Choroid plexus epithelial cell (primary cell): Measurements from ENCODE around the gene CEP95.

Source experiments
- DNase-seq: peaks from one replicate; pipeline ENCODE4 v3.0.0-alpha.2; 2010; ENCODE audit warnings: low read depth
- H3K4me3 ChIP-seq: 2 replicates; pipeline ENCODE4 v1.5.1; 2011; ENCODE audit warnings: low read depth, mild to moderate bottlenecking, control low read depth, low read length, moderate library complexity
- TF ChIP-seq, protein P1 (sequence below): conservative IDR thresholded peaks from 2 replicates; pipeline ENCODE4 v1.5.1; 2011; ENCODE audit warnings: low read depth, mild to moderate bottlenecking, control low read depth, inconsistent platforms, low read length, moderate library complexity

Gene CEP95

DNA sequence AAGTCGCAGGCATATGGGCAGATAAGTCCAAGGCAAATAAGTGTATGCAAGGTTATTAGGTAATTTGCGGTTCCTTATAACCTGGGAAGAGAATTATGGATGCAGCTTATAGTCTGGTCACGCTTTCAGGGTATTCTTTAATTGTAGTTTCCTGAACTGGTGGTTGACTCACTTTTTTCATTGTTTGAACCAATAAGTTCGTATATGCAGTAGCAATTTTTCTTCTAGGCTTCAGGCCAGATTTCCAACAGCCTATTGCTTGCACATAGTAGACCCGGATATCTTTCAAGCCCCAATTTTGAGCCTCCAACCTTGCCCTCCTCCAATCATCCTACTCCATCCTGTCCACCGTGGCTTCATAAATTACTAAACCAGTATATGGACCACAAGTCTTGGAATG is 12.8 kb downstream of the CEP95 start:
- H3K4me3 ChIP-seq = no peak overlapping the region
- TF ChIP-seq, protein P1, sequence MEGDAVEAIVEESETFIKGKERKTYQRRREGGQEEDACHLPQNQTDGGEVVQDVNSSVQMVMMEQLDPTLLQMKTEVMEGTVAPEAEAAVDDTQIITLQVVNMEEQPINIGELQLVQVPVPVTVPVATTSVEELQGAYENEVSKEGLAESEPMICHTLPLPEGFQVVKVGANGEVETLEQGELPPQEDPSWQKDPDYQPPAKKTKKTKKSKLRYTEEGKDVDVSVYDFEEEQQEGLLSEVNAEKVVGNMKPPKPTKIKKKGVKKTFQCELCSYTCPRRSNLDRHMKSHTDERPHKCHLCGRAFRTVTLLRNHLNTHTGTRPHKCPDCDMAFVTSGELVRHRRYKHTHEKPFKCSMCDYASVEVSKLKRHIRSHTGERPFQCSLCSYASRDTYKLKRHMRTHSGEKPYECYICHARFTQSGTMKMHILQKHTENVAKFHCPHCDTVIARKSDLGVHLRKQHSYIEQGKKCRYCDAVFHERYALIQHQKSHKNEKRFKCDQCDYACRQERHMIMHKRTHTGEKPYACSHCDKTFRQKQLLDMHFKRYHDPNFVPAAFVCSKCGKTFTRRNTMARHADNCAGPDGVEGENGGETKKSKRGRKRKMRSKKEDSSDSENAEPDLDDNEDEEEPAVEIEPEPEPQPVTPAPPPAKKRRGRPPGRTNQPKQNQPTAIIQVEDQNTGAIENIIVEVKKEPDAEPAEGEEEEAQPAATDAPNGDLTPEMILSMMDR = no peak
- DNase-seq = no peak

DNA sequence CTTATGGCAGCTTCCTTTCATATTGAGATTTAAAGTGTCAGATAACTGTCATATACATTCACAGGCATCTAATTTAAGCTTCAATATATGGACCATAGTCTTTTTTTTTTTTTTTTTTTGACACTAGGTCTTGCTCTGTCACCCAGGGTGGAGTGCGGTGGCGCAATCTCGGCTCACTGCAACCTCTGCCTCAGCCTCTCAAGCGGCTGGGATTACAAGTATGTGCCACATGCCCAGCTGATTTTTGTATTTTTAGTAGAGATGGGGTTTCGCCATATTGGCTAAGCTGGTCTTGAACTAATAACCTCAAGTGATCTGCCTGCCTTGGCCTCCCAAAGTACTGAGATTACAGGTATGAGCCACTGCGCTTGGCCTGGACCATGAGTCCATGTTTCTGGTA is 13.6 kb downstream of the CEP95 start:
- no peak overlapping the region for H3K4me3 ChIP-seq
- TF ChIP-seq, protein P1 = no peak
- no peak for DNase-seq

DNA sequence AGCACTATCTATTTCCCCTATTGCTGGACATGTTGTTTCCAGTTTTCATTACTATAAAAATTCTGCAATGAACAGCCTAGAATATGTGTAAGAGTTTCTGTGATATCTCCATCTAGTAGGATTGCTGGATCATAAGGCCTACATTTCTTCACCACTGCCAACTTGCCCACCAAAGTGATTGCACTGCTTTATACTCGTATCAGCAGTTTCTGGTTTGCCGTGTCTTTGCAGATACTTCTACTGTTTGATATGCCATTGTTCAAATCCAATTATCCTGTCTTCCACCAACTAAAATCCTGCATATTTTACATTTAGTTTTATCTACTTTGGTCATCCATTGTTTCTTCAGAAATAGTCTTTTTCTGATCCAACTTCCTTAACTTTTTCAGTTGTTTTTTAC is 21.1 kb downstream of the CEP95 start:
- H3K4me3 ChIP-seq = no peak overlapping the region
- TF ChIP-seq, protein P1 = no peak
- DNase-seq = no peak

DNA sequence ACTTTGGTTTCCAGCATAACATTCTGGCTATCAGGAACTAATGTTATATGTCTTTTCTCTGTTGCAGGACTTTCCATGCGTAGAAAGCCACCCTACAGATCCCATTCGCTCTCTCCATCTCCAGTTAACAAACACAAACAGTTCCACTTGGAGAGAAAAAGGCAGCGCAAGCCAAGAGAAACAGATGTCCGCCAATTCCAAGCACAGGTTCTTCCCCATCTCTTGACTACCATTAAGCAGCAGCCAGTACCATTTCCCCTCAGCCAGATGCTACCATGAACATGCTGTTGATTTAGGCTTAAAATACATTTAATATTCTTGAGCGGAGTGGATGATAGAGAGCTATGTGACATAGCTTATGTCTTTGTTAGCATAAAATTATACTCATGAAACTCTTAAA is 22.4 kb downstream of the CEP95 start:
- TF ChIP-seq, protein P1 = no peak
- no peak for DNase-seq
- H3K4me3 ChIP-seq = no peak overlapping the region

DNA sequence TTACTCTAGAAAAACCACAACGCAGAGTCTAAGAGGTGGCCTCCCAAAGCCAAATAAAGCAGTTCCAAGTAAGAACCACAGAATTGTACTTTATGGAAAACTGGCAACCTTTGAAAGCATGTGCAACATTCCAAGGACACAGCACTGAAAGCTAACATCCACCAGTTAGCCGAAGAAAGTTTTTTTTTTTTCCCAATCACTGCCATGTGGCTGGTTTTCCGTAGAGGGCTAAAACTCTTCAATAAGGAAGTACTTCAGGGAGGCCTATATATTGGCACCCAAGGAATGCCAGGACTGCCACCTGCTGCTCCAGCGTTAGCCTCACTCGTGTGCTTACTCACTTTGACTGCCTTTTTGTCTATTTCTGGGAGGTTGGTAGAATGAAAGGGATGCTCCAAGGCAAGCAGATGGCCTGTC is 25.2 kb downstream of the CEP95 start:
- TF ChIP-seq, protein P1 = no peak
- H3K4me3 ChIP-seq = no peak overlapping the region
- DNase-seq = no peak

DNA sequence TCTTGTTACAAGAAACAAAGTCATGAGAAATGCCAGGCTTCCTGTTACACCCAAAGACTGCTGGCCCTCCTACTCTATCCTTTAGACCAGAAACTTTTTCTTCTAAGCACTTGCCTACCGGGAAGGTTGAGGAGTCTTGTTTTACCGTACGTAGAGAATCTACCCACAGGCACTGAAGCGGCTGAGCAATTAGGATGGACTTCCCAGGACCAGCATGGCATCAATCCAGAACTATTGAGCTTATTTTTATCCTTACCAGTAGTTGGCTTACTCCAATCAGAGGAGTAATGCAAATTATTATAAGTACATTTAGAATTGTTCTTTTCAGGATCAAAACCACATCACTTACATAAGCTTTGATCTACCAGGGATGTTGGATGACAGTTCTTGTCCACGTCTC is 25.6 kb downstream of the CEP95 start:
- TF ChIP-seq, protein P1 = no peak
- H3K4me3 ChIP-seq = no peak overlapping the region
- DNase-seq = no peak

DNA sequence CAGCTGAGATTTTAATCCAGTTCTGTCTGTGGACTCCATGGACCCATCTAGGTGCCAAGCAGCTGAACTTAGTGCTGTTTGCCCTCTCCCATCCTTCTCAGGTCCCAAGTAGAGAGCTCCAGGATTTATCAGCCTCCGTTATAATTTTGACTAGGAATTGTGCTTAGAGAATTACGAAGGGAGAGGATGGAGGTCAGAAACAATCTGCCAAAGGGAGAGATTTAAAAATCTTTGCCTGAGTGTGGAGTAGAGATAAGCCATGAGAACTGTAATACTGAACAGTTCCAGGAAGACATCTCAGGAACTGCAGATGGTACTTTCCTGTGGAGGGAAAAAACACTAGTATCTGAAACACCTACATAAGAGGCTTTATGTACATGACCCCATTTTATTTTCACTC is 27.0 kb downstream of the CEP95 start:
- DNase-seq = no peak
- H3K4me3 ChIP-seq = no peak overlapping the region
- TF ChIP-seq, protein P1 = no peak
